ENCODE data around the gene TTI1.
"Not testable (repeated sequence)": the region's sequence is repeated elsewhere in the genome, so short reads cannot be mapped to it uniquely, and the experiment has no call there.

The TTI1 gene

DNA sequence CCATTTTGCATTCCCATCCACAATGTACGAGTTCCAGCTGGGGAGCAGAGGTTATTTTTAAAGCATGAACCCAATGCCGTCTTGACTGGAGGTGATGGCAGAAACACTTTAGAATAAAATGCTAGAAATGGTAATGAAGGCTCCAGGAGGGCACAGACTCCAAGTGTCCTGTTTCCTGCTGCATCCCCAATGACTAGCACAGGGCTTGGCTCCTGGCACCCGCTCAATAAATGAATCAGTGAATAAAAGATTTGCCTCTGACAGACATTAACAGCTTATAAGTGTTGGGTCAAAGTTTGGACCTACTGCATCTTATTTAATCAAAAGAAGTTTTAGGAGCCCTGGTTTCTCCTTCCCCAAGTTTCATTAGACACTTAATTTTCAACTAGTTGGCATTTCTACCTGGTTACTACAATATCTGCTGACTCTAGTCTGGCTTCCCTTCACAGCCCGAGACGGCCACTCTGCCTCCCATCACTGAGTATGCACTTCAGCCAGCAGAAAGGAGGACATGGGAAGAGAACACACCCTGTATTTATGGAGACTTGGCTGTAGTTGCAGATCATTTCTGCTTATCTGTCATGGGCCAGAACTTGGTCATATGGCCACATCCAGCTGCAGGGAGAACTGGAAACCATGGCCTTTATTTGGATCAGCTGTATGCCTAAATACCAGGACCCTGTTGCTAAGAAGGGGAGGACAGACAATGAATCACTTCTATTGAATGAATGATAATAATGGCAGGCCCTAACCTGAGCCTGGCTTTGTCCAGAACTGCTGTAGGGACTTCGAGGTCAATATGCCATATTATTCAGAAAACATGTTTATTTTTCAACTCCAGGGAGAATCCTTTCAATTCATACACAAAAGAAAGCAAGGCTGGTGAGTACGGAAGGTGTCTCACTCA lies 63.1 kb downstream of the TTI1 start:
- Mint-ChIP-seq H3K9me3 (peaks cover 22% of the 10 kb centered on the region), H3K27ac (no peak overlapping the region), H3K27me3 (peaks cover 22% of the 10 kb centered on the region), H3K4me1 (ENCODE audit: low read depth) (no peaks in the 10 kb centered on the region), H3K36me3 (ENCODE audit: low read depth) (no peaks in the 10 kb centered on the region), H3K4me3 (no peak overlapping the region)
- intact Hi-C loops (cut with micrococcal nuclease), result no loop called here

DNA sequence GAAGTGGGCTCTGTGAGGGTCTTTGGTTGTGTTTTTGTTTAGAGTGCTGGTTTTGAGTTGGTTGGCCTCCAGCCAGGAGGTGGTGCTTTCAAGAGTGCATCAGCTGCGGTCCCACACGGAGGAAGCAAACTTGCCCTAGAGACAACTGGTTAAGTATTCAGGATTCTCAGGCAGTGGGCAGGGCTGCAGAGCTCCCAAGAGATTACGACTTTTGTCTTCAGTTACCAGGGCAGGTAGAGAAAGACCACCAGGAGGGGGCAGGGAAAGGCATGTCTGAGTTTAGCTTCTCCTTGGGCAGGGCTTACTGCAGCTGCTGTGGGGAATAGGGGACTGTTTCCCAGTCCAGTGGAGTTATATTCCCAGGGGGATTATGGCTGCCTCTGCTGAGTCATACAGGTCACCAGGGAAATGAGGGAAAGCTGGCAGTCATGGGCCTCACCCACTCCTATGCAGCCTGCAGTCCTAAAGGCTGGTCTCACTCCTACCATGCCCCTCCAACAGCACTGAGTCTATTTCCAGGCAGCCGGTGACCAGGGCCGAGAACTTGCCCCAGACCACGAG lies 64.3 kb downstream of the TTI1 start:
- Mint-ChIP-seq H3K27me3 (peaks cover 31% of the 10 kb centered on the region), H3K27ac (no peak overlapping the region), H3K4me3 (no peak overlapping the region), H3K4me1 (ENCODE audit: low read depth) (no peaks in the 10 kb centered on the region), H3K36me3 (ENCODE audit: low read depth) (no peaks in the 10 kb centered on the region), H3K9me3 (peaks cover 22% of the 10 kb centered on the region)
- intact Hi-C loops (cut with micrococcal nuclease), result no loop called here

DNA sequence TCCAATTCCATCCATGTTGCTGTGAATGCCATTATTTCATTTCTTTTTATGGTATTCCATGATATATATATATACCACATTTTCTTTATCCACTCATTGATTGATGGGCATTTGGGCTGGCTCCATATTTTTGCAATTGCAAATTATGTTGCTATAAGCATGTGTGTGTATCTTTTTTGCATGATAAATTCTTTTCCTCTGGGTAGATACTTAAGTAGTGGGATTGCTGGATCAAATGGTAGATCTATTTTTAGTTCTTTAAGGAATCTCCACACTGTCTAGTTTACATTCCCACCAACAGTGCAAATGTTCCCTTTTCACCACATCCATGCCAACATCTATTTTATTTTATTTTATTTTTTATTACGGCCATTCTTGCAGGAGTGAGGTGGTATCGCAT lies 69.8 kb downstream of the TTI1 start:
- Mint-ChIP-seq H3K27me3 (peaks cover 47% of the 10 kb centered on the region), H3K9me3 (peaks cover 17% of the 10 kb centered on the region)
- H3K27ac Mint-ChIP-seq; H3K36me3 Mint-ChIP-seq (ENCODE audit: low read depth); H3K4me3 Mint-ChIP-seq; H3K4me1 Mint-ChIP-seq (ENCODE audit: low read depth); intact Hi-C loops (cut with micrococcal nuclease): not testable (repeated sequence)

DNA sequence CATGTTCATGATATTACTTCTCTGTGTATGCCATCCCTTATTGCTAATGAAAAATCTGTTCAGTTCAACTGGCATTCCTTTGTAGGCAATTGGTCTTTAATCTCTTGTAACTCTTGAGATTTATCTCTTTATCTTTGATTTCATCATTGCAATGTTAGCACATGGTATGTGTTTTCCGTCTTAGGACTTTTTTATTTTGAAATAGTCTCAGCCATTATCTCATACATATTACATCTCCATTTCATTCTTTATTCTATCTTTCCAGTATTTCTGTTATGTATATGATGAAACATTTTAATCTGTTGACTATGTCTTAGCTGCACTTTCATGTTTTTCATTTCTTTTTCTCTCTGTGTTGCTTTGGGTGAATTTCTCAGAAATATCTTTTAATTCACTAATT lies 72.2 kb downstream of the TTI1 start:
- Mint-ChIP-seq H3K4me3 (no peak overlapping the region), H3K9me3 (peaks cover 2% of the 10 kb centered on the region), H3K36me3 (ENCODE audit: low read depth) (no peaks in the 10 kb centered on the region), H3K27me3 (peaks cover 45% of the 10 kb centered on the region), H3K27ac (no peak overlapping the region), H3K4me1 (ENCODE audit: low read depth) (no peaks in the 10 kb centered on the region)
- intact Hi-C loops (cut with micrococcal nuclease), result no loop called here

DNA sequence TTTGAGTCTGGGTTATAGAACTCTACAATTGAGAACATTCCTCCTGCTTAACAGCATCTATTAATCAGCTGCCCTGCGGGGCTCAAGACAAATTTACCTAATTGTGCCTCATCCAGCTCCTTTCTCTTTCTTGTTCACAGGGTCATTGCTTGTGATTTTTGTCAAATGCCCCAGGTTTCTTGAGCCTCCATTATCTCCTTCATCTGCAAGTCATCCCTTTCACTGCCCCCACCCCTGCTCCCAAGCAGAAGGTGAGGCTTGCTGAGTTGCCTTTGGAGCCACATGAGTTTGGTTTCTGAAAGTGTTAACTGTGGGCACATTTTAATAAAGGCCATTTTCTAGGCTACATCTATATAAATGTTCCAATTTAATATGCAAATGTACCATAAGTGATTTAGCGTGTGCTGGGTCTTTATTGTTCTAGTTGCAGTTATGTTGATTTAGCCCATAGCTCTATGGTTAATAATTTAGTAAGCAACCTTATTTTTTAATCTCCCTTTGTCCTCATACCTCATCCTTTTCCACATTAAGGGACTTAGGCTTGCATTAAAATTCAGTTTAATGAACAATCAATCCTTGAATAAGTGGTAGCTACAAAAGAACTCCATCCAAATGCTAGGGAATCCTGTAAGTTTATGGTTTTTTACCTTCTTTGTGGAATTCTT lies 74.3 kb downstream of the TTI1 start:
- intact Hi-C loops (cut with micrococcal nuclease), result no loop called here
- Mint-ChIP-seq H3K4me3 (no peak overlapping the region), H3K36me3 (ENCODE audit: low read depth) (no peaks in the 10 kb centered on the region), H3K27me3 (peaks cover 43% of the 10 kb centered on the region), H3K9me3 (no peaks in the 10 kb centered on the region), H3K4me1 (ENCODE audit: low read depth) (no peaks in the 10 kb centered on the region), H3K27ac (no peak overlapping the region)

DNA sequence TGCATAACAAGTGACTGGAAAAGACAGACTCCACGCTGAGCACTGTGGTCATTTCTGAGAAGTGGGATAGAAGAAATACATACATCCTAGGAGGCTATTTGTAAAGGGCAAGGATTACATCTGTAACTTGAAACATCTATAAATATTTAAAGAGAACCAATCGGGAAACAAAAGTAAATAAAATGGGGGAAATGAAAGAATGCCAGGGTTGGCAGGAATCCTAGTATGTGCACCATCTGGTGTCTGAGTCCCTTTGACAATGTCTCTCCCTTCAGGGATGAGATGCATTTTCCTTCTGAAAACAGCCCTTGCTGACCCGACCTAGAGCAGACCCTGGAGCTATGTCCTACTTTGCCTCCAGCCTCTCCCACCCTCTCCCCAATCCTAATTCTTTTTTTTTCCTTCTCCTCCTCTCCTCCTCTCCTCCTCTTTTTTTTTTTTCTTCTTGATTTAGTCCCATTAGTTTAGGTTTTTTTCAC lies 77.1 kb downstream of the TTI1 start:
- Mint-ChIP-seq H3K36me3 (ENCODE audit: low read depth) (no peaks in the 10 kb centered on the region), H3K4me1 (ENCODE audit: low read depth) (no peaks in the 10 kb centered on the region), H3K27ac (no peak overlapping the region), H3K9me3 (no peaks in the 10 kb centered on the region), H3K27me3 (peaks cover 33% of the 10 kb centered on the region), H3K4me3 (no peak overlapping the region)
- intact Hi-C loops (cut with micrococcal nuclease), result no loop called here

DNA sequence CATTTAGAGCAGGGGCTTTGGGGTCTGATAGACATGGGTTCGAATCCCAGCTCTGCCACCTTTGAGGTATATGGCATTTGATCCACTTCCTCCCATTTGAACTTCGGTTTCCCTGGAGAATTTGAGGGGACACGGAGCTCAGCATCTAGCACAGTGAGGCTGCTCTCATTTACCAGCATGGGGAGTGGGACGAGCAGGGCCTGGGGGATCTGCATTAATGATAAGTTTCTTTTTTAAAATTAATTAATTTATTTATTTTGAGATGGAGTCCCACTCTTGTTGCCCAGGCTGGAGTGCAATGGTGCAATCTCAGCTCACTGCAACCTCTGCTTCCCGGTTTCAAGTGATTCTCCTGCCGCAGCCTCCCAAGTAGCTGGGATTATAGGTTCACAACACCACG lies 77.7 kb downstream of the TTI1 start:
- no peaks in the 10 kb centered on the region for H3K36me3 Mint-ChIP-seq (ENCODE audit: low read depth)
- no peak overlapping the region for H3K27ac Mint-ChIP-seq
- no peaks in the 10 kb centered on the region for H3K9me3 Mint-ChIP-seq
- intact Hi-C loops (cut with micrococcal nuclease), result no loop called here
- H3K4me3 Mint-ChIP-seq, result no peak overlapping the region
- H3K4me1 Mint-ChIP-seq (ENCODE audit: low read depth), result no peaks in the 10 kb centered on the region
- peaks cover 30% of the 10 kb centered on the region for H3K27me3 Mint-ChIP-seq

DNA sequence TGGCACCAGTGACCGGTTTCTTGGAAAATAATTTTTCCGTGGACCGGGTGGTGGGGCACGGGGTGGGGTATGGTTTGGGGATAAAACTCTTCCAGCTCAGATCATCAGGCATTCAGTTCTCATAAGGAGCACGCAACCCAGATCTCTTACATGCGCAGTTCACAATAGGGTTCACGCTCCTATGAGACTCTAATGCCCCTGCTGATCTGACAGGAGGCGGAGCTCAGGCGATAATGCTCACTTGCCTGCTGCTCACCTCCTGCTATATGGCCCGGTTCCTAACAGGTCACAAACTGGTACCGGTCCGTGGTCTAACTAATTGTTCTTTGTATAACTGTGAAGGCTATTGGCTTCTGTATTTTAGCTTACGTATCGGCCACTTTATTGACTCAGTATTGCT lies 78.6 kb downstream of the TTI1 start:
- Mint-ChIP-seq H3K27ac (no peak overlapping the region), H3K9me3 (no peaks in the 10 kb centered on the region), H3K36me3 (ENCODE audit: low read depth) (no peaks in the 10 kb centered on the region), H3K4me1 (ENCODE audit: low read depth) (no peaks in the 10 kb centered on the region), H3K4me3 (no peak overlapping the region), H3K27me3 (peaks cover 23% of the 10 kb centered on the region)
- intact Hi-C loops (cut with micrococcal nuclease), result no loop called here

DNA sequence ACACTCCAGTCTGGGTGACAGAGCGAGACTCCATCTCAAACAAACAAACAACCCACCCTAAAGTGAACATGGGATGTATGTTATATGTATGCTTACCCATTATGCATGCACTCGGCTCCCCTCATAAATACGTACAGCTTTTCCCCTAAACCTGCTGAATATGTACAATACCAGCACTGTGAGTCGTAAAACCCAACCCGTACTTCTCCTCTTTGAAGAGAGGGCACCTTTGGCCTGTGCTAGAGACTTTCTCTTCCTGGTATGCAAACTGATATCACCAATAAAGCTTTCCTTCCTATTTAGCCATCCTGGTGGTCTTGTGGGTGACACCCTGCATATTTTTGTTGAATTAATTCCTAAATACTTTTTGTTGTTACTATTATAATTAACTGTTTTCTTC lies 79.1 kb downstream of the TTI1 start:
- Mint-ChIP-seq H3K4me1 (ENCODE audit: low read depth) (no peaks in the 10 kb centered on the region), H3K27me3 (peaks cover 23% of the 10 kb centered on the region), H3K4me3 (no peak overlapping the region), H3K9me3 (no peaks in the 10 kb centered on the region), H3K27ac (no peak overlapping the region), H3K36me3 (ENCODE audit: low read depth) (no peaks in the 10 kb centered on the region)
- intact Hi-C loops (cut with micrococcal nuclease), result no loop called here

DNA sequence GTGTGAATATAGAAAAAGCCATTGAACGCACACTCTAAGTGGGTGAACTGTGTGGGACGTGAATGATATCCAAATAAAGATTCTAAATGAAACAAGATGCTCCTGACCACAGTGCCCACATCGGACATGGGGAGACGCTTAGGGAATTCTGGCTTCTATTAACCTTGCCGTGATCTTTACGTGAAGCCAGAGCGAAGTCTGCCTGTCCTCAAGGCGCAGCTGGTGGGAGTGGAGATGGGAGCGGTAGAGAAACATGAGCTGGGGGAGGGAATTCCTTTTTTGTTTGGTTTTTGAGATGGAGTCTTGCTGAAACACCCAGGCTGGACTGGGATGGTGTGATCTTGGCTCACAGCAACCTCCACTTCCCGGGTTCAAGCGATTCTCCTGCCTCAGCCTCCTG lies 84.3 kb downstream of the TTI1 start:
- intact Hi-C loops (cut with micrococcal nuclease), result no loop called here
- Mint-ChIP-seq H3K36me3 (ENCODE audit: low read depth) (no peaks in the 10 kb centered on the region), H3K27ac (no peak overlapping the region)

DNA sequence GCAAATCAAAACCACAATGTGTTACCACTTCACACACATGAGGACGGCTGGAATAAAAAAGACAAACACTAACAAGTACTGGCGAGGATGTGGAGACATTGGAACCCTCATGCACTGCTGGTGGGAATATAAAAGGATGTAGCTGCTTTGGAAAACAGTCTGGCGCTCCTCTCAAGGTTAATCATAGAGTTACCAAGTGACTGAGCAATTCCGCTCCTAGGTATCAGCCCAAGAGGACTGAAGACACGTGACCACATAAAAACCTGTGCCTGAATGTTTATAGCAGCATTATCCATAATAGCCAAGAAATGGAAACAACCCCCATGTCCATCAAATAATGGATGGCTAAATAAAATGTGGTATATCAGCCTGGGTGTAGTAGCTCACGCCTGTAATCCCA lies 85.3 kb downstream of the TTI1 start:
- Mint-ChIP-seq H3K4me1 (ENCODE audit: low read depth) (no peaks in the 10 kb centered on the region), H3K9me3 (no peaks in the 10 kb centered on the region), H3K27ac (no peak overlapping the region), H3K4me3 (no peak overlapping the region), H3K36me3 (ENCODE audit: low read depth) (no peaks in the 10 kb centered on the region), H3K27me3 (peaks cover 6% of the 10 kb centered on the region)
- intact Hi-C loops (cut with micrococcal nuclease), result no loop called here

More for the DNA sequence above, 84.3 kb downstream of the TTI1 start:
- Mint-ChIP-seq H3K4me1 (ENCODE audit: low read depth) (no peaks in the 10 kb centered on the region), H3K4me3 (no peak overlapping the region), H3K27me3 (peaks cover 6% of the 10 kb centered on the region), H3K9me3 (no peaks in the 10 kb centered on the region)

DNA sequence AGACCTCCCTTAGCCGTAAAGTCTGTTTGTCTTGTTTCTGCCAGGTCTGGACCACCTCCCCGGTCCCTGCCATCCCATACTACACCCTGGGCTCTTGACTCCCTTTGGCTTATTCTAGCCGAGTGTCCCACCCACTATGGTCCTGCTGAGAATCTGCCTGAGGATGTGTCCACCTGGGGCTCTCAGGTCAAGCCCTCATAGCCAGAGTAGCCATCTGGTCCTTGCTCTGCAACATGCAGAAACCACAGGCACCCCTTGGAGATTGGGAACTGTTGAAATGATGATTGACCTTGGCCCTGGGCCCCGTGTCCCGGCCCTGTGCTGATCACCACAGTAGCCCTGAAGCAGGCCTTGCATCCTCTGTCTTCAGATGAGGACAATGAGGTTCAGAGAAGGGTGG lies 86.3 kb downstream of the TTI1 start:
- Mint-ChIP-seq H3K4me1 (ENCODE audit: low read depth) (no peaks in the 10 kb centered on the region), H3K36me3 (ENCODE audit: low read depth) (no peaks in the 10 kb centered on the region)

DNA sequence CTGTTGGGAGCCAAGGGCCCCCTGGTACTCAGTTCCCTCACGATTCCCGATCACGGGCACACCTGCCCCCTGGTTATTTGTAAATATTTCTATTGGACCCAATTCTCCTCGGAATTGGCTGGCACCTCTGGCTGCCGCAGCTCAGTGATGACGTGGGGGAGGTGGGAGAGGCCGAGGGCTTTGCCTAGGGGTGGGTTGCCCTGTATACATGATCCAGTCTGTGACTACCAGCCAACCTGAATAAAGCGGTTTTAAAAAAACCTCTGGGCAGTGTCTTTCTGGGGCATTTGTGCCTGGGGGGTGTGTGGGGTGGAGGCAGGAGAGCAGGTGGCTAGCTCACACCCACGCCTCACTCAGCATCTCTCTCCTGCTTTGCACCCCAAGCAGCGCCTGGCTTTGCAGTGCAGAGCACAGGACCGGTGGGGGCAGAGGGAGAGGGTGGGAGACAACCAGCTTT lies 88.1 kb downstream of the TTI1 start:
- Mint-ChIP-seq H3K4me1 (ENCODE audit: low read depth) (no peaks in the 10 kb centered on the region), H3K4me3 (no peak overlapping the region), H3K27ac (no peak overlapping the region), H3K36me3 (ENCODE audit: low read depth) (no peaks in the 10 kb centered on the region), H3K9me3 (no peaks in the 10 kb centered on the region), H3K27me3 (peaks cover 6% of the 10 kb centered on the region)
- intact Hi-C loops (cut with micrococcal nuclease), result no loop called here

More for the DNA sequence above, 86.3 kb downstream of the TTI1 start:
- no peak overlapping the region for H3K4me3 Mint-ChIP-seq
- H3K9me3 Mint-ChIP-seq, result no peaks in the 10 kb centered on the region
- H3K27ac Mint-ChIP-seq, result no peak overlapping the region
- peaks cover 6% of the 10 kb centered on the region for H3K27me3 Mint-ChIP-seq
- intact Hi-C loops (cut with micrococcal nuclease), result no loop called here

DNA sequence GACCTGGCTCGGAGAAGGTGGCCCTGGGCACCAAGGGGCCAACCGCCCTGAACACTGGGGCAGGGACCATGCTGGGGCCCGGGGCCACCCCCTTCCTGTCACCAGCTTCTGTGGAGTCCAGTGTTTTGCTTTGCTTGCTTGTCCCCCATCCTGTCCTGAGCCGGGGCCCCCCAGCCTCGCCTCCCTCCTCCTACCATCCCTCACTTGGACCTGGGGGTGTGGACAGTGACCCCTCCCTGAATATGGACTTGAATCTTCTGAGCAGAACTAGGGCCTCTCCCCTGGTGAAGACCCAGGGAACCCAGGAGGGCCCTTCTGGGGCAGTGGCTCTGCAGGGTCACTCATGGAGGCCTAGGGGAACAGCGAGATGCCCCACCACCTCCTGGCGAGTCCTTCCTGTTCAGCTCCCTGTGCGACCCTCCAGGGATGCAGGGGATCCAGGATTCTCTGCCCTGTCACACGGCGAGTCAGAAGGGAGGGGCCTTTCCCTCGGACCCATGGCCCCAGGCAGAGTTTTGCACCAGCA lies 88.7 kb downstream of the TTI1 start:
- intact Hi-C loops (cut with micrococcal nuclease), result no loop called here
- H3K36me3 Mint-ChIP-seq (ENCODE audit: low read depth), result no peaks in the 10 kb centered on the region
- H3K4me1 Mint-ChIP-seq (ENCODE audit: low read depth), result no peaks in the 10 kb centered on the region
- H3K4me3 Mint-ChIP-seq, result no peak overlapping the region
- peaks cover 6% of the 10 kb centered on the region for H3K27me3 Mint-ChIP-seq
- no peaks in the 10 kb centered on the region for H3K9me3 Mint-ChIP-seq
- H3K27ac Mint-ChIP-seq, result no peak overlapping the region
